PC-3 (cell line): Measurements from ENCODE around the gene INPP5D. TPM values are rescaled to one million over a fixed set of nuclear protein-coding genes. Genes with fewer than 3 reads are reported as not detected.

Source experiments
- ATAC-seq: fragments of 200-7000 bp; cut with Tn5 transposase; 2 replicates; pipeline ENCODE4 v1.9.1; 2020; ENCODE audit warnings: mild to moderate bottlenecking, moderate library complexity
- BruUV-seq: library from RNA; stranded (reverse); fragments of 400-500 nt; replicated peaks from 2 replicates; lab custom pipeline; 2021; lab: Mats Ljungman, UMichigan
- CTCF ChIA-PET: fragments of 300-600 bp; sonication (Branson Sonifier 250); formaldehyde crosslinking; loops from one replicate; lab custom pipeline; 2022; ENCODE audit warnings: antibody characterized with exemption; lab: Charles Lee
- POLR2A ChIA-PET: fragments of 300-600 bp; sonication (Branson Sonifier 250); formaldehyde crosslinking; loops from one replicate; lab custom pipeline; 2022; ENCODE audit warnings: antibody characterized with exemption; ENCODE audit not compliant: unreplicated experiment; lab: Charles Lee
- DNase-seq: peaks from one replicate; pipeline ENCODE4 v3.0.0-alpha.2; 2015
- H2AFZ ChIP-seq: fragments of 300-600 bp; sonication (generic); 2 replicates; pipeline ENCODE4 v1.6.0; 2016; ENCODE audit warnings: antibody characterized with exemption, low read length
- H3F3A ChIP-seq: fragments of 300-600 bp; sonication (generic); one replicate; pipeline ENCODE4 v1.6.0; 2017; ENCODE audit warnings: antibody characterized with exemption, low read length, control low read depth, mild to moderate bottlenecking; ENCODE audit not compliant: unreplicated experiment
- H3K27ac ChIP-seq: fragments of 300-600 bp; sonication (generic); 2 replicates; pipeline ENCODE4 v1.5.1; 2016; ENCODE audit warnings: mild to moderate bottlenecking, low read length
- H3K27me3 ChIP-seq: fragments of 300-600 bp; sonication (generic); 2 replicates; pipeline ENCODE4 v1.6.1; 2016; ENCODE audit warnings: low read length, mixed read lengths
- H3K36me3 ChIP-seq: fragments of 300-600 bp; sonication (generic); 2 replicates; pipeline ENCODE4 v1.6.1; 2016; ENCODE audit warnings: low read depth, mixed run types, low read length, mixed read lengths
- H3K4me1 ChIP-seq: fragments of 300-600 bp; sonication (generic); 2 replicates; pipeline ENCODE4 v1.5.1; 2016; ENCODE audit warnings: low read length; ENCODE audit not compliant: insufficient read depth
- H3K4me2 ChIP-seq: fragments of 300-600 bp; sonication (generic); 2 replicates; pipeline ENCODE4 v1.6.0; 2016; ENCODE audit warnings: low read length
- H3K4me3 ChIP-seq: fragments of 300-600 bp; sonication (generic); 2 replicates; pipeline ENCODE4 v1.5.1; 2016; ENCODE audit warnings: mild to moderate bottlenecking, low read length, mixed read lengths
- H3K79me2 ChIP-seq: fragments of 300-600 bp; sonication (generic); 2 replicates; pipeline ENCODE4 v1.6.1; 2017; ENCODE audit warnings: low read length, mixed read lengths
- H3K9ac ChIP-seq: fragments of 300-600 bp; sonication (generic); 2 replicates; pipeline ENCODE4 v1.6.0; 2016; ENCODE audit warnings: mild to moderate bottlenecking, low read length
- H3K9me2 ChIP-seq: fragments of 300-600 bp; sonication (generic); replicated peaks from 2 replicates; pipeline ENCODE4 v1.6.1; 2016; ENCODE audit warnings: mixed run types, low read length, mixed read lengths
- H3K9me3 ChIP-seq: fragments of 300-600 bp; sonication (generic); 2 replicates; pipeline ENCODE4 v1.6.1; 2016; ENCODE audit warnings: low read length, mixed read lengths
- H4K20me1 ChIP-seq: fragments of 300-600 bp; sonication (generic); 2 replicates; pipeline ENCODE4 v1.6.1; 2016; ENCODE audit warnings: low read length, mixed read lengths
- EZH2 ChIP-seq: fragments of 300-600 bp; sonication (generic); IDR thresholded peaks from one replicate; pipeline ENCODE4 v1.6.1; 2017; ENCODE audit warnings: antibody characterized with exemption, mild to moderate bottlenecking, low read length; ENCODE audit not compliant: unreplicated experiment
- EZH2phosphoT487 ChIP-seq: fragments of 300-600 bp; sonication (generic); IDR thresholded peaks from 2 replicates; pipeline ENCODE4 v1.6.1; 2018; ENCODE audit warnings: mild to moderate bottlenecking, antibody characterized with exemption, low read length, borderline replicate concordance
- intact Hi-C: fragments of 100-400 bp; cut with micrococcal nuclease; formaldehyde crosslinking; loops from 2 replicates; pipeline ENCODE4 v1.9.0; 2023
- total RNA-seq: library from RNA; depleted of rRNA; stranded (reverse); fragments of >200 nt; gene quantifications from 2 replicates; pipeline ENCODE4 v1.2.3, GENCODE V29; 2014
- TF ChIP-seq, protein P1 (sequence below): fragments of 300-600 bp; sonication (generic); conservative IDR thresholded peaks from 2 replicates; pipeline ENCODE4 v1.5.1; 2017; ENCODE audit warnings: antibody characterized with exemption, low read depth, mild to moderate bottlenecking, low read length

The INPP5D gene
- total RNA-seq, 1 experiment from 2014 or later = 0.26 TPM

GRCh38 chr2:233173115-233173514 lies 113.0 kb downstream of the INPP5D start:
- H3F3A ChIP-seq = no peaks in the 10 kb centered on the region
- no peaks in the 10 kb centered on the region for H3K36me3 ChIP-seq
- DNase-seq (peak; percentile 75), ATAC-seq (peak; percentile 83)
- POLR2A ChIA-PET = interaction anchor here (0.7 kb wide), 1 partner anchor 890 kb away, joined by 8 read pairs; no protein-coding TSS in a partner anchor
- H3K27me3 ChIP-seq = no peaks in the 10 kb centered on the region
- H3K27ac ChIP-seq = no peak overlapping the region
- BruUV-seq = no TSS peak
- H2AFZ ChIP-seq = no peak overlapping the region
- no peaks in the 10 kb centered on the region for H3K9me2 ChIP-seq
- CTCF ChIA-PET = no interaction called here
- H3K9me3 ChIP-seq = no peaks in the 10 kb centered on the region
- H4K20me1 ChIP-seq = no peaks in the 10 kb centered on the region
- peaks cover 5% of the 10 kb centered on the region; the same call in 1 of the 2 replicates for H3K4me1 ChIP-seq
- no peak overlapping the region for H3K4me3 ChIP-seq
- intact Hi-C loops = no loop called here
- H3K9ac ChIP-seq = no peak overlapping the region
- TF ChIP-seq, protein P1, sequence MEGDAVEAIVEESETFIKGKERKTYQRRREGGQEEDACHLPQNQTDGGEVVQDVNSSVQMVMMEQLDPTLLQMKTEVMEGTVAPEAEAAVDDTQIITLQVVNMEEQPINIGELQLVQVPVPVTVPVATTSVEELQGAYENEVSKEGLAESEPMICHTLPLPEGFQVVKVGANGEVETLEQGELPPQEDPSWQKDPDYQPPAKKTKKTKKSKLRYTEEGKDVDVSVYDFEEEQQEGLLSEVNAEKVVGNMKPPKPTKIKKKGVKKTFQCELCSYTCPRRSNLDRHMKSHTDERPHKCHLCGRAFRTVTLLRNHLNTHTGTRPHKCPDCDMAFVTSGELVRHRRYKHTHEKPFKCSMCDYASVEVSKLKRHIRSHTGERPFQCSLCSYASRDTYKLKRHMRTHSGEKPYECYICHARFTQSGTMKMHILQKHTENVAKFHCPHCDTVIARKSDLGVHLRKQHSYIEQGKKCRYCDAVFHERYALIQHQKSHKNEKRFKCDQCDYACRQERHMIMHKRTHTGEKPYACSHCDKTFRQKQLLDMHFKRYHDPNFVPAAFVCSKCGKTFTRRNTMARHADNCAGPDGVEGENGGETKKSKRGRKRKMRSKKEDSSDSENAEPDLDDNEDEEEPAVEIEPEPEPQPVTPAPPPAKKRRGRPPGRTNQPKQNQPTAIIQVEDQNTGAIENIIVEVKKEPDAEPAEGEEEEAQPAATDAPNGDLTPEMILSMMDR = no peak
- TF ChIP-seq EZH2 (no peak), EZH2phosphoT487 (no peak)
- H3K4me2 ChIP-seq = no peak overlapping the region
- no peaks in the 10 kb centered on the region for H3K79me2 ChIP-seq

GRCh38 chr2:233174137-233174536 lies 114.0 kb downstream of the INPP5D start:
- ChIA-PET POLR2A (no interaction called here), CTCF (no interaction called here)
- Histone ChIP-seq H3K4me1 (peaks cover 5% of the 10 kb centered on the region; the same call in 1 of the 2 replicates), H3K4me2 (no peak overlapping the region), H3K27ac (no peak overlapping the region), H3K36me3 (no peaks in the 10 kb centered on the region), H3K27me3 (no peaks in the 10 kb centered on the region), H3F3A (no peaks in the 10 kb centered on the region), H3K9me3 (no peaks in the 10 kb centered on the region), H3K79me2 (no peaks in the 10 kb centered on the region), H3K9me2 (no peaks in the 10 kb centered on the region), H3K4me3 (no peak overlapping the region), H3K9ac (no peak overlapping the region), H2AFZ (no peak overlapping the region), H4K20me1 (no peaks in the 10 kb centered on the region)
- ATAC-seq (no peak), DNase-seq (no peak)
- intact Hi-C loops = no loop called here
- TF ChIP-seq EZH2 (no peak), EZH2phosphoT487 (no peak)
- TF ChIP-seq, protein P1 = no peak
- no TSS peak for BruUV-seq

- no peaks in the 10 kb centered on the region for H3K9me3 ChIP-seq
- no peak overlapping the region for H3K4me2 ChIP-seq
- no peaks in the 10 kb centered on the region for H3K4me1 ChIP-seq
- POLR2A ChIA-PET = no interaction called here
- H3K27me3 ChIP-seq = no peaks in the 10 kb centered on the region
- no peaks in the 10 kb centered on the region for H4K20me1 ChIP-seq
- H2AFZ ChIP-seq = peak overlapping the region; percentile 43; the same call in 1 of the 2 replicates
- H3K9ac ChIP-seq = no peak overlapping the region
- CTCF ChIA-PET = no interaction called here
- DNase-seq (peak; percentile 10), ATAC-seq (peak; percentile 53)
- no peaks in the 10 kb centered on the region for H3F3A ChIP-seq
- no peak overlapping the region for H3K4me3 ChIP-seq
- H3K27ac ChIP-seq = no peak overlapping the region
- H3K79me2 ChIP-seq = no peaks in the 10 kb centered on the region
- H3K9me2 ChIP-seq = no peaks in the 10 kb centered on the region
- intact Hi-C loops = no loop called here
- H3K36me3 ChIP-seq = no peaks in the 10 kb centered on the region
- no TSS peak for BruUV-seq
- TF ChIP-seq, protein P1 = no peak
- TF ChIP-seq EZH2phosphoT487 (no peak), EZH2 (no peak)
Observed at GRCh38 chr2:233178994-233179847, 119.1 kb downstream of the INPP5D start.
